GM10248 (cell line): ENCODE data around the gene NLRP13.

Experiments used
- CTCF ChIA-PET: fragments of 300-600 bp; sonication (Branson Sonifier 250); formaldehyde crosslinking; extraction: SDS; loops from one replicate; lab custom pipeline; 2021; ENCODE audit warnings: antibody characterized with exemption; lab: Yijun Ruan, JAX
- POLR2A ChIA-PET: fragments of 350-650 bp; sonication (Branson Sonifier 250); formaldehyde crosslinking; extraction: SDS; loops from one replicate; lab custom pipeline; 2020; ENCODE audit warnings: antibody characterized with exemption; lab: Yijun Ruan, JAX
- DNase-seq: peaks from one replicate; pipeline ENCODE4 v3.0.0; 2012; ENCODE audit errors: extremely low spot score
- CTCF ChIP-seq: IDR thresholded peaks from 2 replicates; pipeline ENCODE4 v1.5.1; 2012; ENCODE audit warnings: mild to moderate bottlenecking, low read depth; ENCODE audit errors: extremely low read depth, missing control alignments, control extremely low read depth

Gene NLRP13

DNA sequence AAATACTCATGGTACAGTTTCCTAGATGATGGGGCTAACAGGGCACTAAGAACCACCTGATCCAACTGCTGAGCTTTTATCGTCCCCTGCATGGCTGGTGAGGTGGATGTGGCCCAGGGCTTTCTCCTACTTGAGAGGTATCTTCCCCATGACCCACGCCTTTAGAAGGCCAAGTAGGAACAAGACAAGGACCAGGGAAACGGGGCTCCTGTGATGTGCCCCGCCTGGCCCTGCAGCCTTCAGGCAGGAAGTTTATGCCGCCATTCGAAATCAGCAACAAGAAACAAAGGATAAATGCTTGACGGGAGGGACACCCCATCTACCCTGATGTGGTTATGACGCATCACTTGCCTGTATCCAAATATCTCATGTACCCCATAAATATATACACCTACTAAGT lies 4.1 kb downstream of the NLRP13 start:
- POLR2A ChIA-PET, result no interaction called here
- CTCF ChIA-PET, result no interaction called here
- no peak for DNase-seq
- no peak for TF ChIP-seq CTCF

GRCh38 chr19:55923556-55923955 lies 8.6 kb downstream of the NLRP13 start:
- no peak for TF ChIP-seq CTCF
- DNase-seq, result no peak
- ChIA-PET CTCF (no interaction called here), POLR2A (no interaction called here)

- DNase-seq, result no peak
- ChIA-PET CTCF (no interaction called here), POLR2A (no interaction called here)
Observed at GRCh38 chr19:55913643-55914268, 18.4 kb downstream of the NLRP13 start.

DNA sequence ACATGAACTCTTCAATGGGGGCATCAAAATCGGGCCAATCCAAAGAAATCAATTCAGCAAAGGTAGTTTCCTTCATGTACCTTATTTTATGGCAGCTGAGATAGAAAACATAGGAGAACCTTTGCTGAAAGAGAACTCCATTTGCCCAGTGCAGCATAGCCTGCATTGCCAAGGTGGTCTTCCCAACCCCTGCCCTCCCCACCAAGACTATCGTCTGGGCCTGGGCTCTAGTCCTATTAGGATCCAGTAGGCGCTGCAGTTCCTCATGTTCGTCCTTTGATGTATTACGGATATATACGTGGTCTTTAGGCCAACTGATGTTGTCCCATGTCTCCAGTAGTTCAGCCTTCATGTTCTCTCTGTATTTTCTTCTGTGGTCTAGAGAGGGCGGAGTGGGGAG lies 19.2 kb downstream of the NLRP13 start:
- ChIA-PET CTCF (interaction anchor here (1.3 kb wide), 1 partner anchor 12 kb away, joined by 3 read pairs; no protein-coding TSS in a partner anchor), POLR2A (no interaction called here)
- DNase-seq, result no peak
- TF ChIP-seq CTCF, result no peak

More at GRCh38 chr19:55913643-55914268, 18.4 kb downstream of the NLRP13 start:
- TF ChIP-seq CTCF, result no peak

DNA sequence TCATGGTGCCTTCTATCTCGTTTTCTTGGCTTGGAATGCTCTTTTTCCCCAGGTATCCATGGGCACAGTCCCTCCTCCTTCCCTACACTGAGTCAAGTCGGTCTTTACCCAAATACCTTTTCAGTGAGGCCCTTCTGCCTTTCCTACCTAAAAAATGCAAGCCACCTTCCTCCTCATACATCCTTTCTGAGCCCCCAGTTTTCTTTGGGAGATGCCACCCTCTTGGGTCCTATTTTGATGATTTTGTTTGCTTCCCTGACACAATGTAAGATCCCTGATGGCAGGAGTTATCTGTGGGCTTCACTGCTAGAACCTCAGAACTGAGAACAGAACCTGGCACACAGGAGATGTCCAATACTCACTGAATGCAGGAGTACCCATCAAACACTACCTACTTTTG lies 22.3 kb downstream of the NLRP13 start:
- ChIA-PET CTCF (no interaction called here), POLR2A (no interaction called here)
- no peak for DNase-seq
- TF ChIP-seq CTCF, result no peak

- ChIA-PET CTCF (no interaction called here), POLR2A (no interaction called here)
- DNase-seq, result no peak
- TF ChIP-seq CTCF, result no peak
Observed at GRCh38 chr19:55907746-55908145, 24.4 kb downstream of the NLRP13 start.
